LNCaP clone FGC (cell line): ENCODE results near the gene ITGB6.
A peak's percentile ranks its signal among the peaks of the same experiment; 100 is the strongest.

Experiments
- DNase-seq: peaks from one replicate; pipeline ENCODE4 v3.0.0-alpha.2; 2011; ENCODE audit warnings: low read depth
- H3K4me3 ChIP-seq: 2 replicates; pipeline ENCODE4 v1.5.1; 2011; ENCODE audit warnings: mild to moderate bottlenecking, low read depth, low read length, control low read depth
- TF ChIP-seq, protein P1 (sequence below): IDR thresholded peaks from 2 replicates; pipeline ENCODE4 v1.5.1; 2012; ENCODE audit warnings: mild to moderate bottlenecking; ENCODE audit not compliant: control insufficient read depth, insufficient read depth; ENCODE audit errors: extremely low read depth

Gene ITGB6

GRCh38 chr2:160111951-160112798 is 87.9 kb downstream of the ITGB6 start:
- no peak overlapping the region for H3K4me3 ChIP-seq
- TF ChIP-seq, protein P1, sequence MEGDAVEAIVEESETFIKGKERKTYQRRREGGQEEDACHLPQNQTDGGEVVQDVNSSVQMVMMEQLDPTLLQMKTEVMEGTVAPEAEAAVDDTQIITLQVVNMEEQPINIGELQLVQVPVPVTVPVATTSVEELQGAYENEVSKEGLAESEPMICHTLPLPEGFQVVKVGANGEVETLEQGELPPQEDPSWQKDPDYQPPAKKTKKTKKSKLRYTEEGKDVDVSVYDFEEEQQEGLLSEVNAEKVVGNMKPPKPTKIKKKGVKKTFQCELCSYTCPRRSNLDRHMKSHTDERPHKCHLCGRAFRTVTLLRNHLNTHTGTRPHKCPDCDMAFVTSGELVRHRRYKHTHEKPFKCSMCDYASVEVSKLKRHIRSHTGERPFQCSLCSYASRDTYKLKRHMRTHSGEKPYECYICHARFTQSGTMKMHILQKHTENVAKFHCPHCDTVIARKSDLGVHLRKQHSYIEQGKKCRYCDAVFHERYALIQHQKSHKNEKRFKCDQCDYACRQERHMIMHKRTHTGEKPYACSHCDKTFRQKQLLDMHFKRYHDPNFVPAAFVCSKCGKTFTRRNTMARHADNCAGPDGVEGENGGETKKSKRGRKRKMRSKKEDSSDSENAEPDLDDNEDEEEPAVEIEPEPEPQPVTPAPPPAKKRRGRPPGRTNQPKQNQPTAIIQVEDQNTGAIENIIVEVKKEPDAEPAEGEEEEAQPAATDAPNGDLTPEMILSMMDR = no peak
- DNase-seq = no peak

- no peak for DNase-seq
- H3K4me3 ChIP-seq = no peak overlapping the region
Observed at GRCh38 chr2:160110674-160111239, 89.3 kb downstream of the ITGB6 start.

GRCh38 chr2:160109939-160110673 is 90.0 kb downstream of the ITGB6 start:
- TF ChIP-seq, protein P1 = peak; percentile 83
- no peak overlapping the region for H3K4me3 ChIP-seq
- DNase-seq = peak; percentile 43

More at GRCh38 chr2:160110674-160111239, 89.3 kb downstream of the ITGB6 start:
- TF ChIP-seq, protein P1 = no peak

GRCh38 chr2:160109243-160109642 is 90.8 kb downstream of the ITGB6 start:
- TF ChIP-seq, protein P1 = no peak
- no peak for DNase-seq
- no peak overlapping the region for H3K4me3 ChIP-seq

DNA sequence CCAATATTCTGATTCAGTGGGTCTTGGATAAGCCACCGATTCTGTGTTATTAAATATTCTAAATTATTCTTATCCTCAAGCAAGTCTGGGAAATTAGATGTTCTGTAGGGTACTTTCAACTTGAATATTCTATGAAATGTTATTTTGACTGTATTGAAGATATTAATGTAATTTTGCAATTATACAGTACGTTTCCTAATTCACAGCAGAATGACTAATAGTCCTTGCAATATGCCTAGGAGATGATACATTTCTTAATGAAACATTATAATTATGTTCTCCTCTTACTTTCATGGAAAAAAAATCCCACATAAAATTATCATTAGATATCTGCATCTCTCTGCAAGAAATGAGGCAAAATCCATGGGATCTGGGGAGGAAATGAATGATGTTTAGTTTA is 91.4 kb downstream of the ITGB6 start:
- TF ChIP-seq, protein P1 = no peak
- no peak for DNase-seq
- no peak overlapping the region for H3K4me3 ChIP-seq

- TF ChIP-seq, protein P1 = no peak
- H3K4me3 ChIP-seq = no peak overlapping the region
- DNase-seq = no peak
Observed at GRCh38 chr2:160105366-160105765, 94.7 kb downstream of the ITGB6 start.
